ENCODE results near the gene PIK3C3. TPM values are rescaled to one million over a fixed set of nuclear protein-coding genes. Genes with fewer than 3 reads are reported as not detected.

The PIK3C3 gene
- total RNA-seq, 6 experiments from 2014 or later = 15.2 to 27.2 (median 19.6) TPM

DNA sequence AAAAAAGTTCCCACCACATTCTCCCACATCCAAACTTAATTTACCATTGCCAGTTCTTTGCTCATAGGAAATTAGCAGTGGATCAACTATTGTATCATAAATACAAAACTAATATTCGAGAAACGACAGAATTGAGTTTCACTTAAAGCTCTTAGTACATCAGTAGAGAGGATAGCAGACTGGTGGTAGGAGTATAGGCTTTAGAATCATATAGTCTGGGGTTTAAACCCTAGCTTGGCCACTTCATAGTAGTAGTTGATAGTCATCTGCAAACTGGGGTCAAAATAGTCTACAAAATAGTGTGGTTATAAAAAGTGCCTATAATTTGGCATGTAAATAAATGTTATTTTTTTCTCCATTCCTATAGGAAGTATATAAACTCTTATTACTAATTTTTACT is 30.9 kb downstream of the PIK3C3 start:
- H3K4me3 ChIP-seq = no peak overlapping the region
- WGBS (ENCODE audit: insufficient coverage, low coverage, low lambda C conversion rate, missing lambda C conversion rate) = 97% methylated on average over 2 of the region's 2 CpGs
- no peaks in the 10 kb centered on the region for H3K4me1 ChIP-seq
- no peak for TF ChIP-seq POLR2A (IDR thresholded peaks at IDR 0.05)
- TF ChIP-seq, protein P1, sequence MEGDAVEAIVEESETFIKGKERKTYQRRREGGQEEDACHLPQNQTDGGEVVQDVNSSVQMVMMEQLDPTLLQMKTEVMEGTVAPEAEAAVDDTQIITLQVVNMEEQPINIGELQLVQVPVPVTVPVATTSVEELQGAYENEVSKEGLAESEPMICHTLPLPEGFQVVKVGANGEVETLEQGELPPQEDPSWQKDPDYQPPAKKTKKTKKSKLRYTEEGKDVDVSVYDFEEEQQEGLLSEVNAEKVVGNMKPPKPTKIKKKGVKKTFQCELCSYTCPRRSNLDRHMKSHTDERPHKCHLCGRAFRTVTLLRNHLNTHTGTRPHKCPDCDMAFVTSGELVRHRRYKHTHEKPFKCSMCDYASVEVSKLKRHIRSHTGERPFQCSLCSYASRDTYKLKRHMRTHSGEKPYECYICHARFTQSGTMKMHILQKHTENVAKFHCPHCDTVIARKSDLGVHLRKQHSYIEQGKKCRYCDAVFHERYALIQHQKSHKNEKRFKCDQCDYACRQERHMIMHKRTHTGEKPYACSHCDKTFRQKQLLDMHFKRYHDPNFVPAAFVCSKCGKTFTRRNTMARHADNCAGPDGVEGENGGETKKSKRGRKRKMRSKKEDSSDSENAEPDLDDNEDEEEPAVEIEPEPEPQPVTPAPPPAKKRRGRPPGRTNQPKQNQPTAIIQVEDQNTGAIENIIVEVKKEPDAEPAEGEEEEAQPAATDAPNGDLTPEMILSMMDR (IDR thresholded peaks at IDR 0.05) = no peak
- ATAC-seq (no peak), DNase-seq (no peak)
- no peak overlapping the region for H3K27ac ChIP-seq
- H3K27me3 ChIP-seq = no peaks in the 10 kb centered on the region
- H3K9me3 ChIP-seq = no peaks in the 10 kb centered on the region
- intact Hi-C loops (cut with DNase I) = no loop called here
- H3K36me3 ChIP-seq = no peaks in the 10 kb centered on the region

GRCh38 chr18:41989508-41989907 is 34.5 kb downstream of the PIK3C3 start:
- intact Hi-C loops (cut with DNase I) = no loop called here
- no peak overlapping the region for H3K27ac ChIP-seq
- H3K4me3 ChIP-seq = no peak overlapping the region
- TF ChIP-seq, protein P1 (IDR thresholded peaks at IDR 0.05) = no peak
- TF ChIP-seq POLR2A (IDR thresholded peaks at IDR 0.05) = no peak
- DNase-seq (no peak), ATAC-seq (no peak)
- H3K36me3 ChIP-seq = peaks cover 0 to 9% (median 2%) of the 10 kb centered on the region in 4 donors
- no peaks in the 10 kb centered on the region for H3K4me1 ChIP-seq
- WGBS (ENCODE audit: insufficient coverage, low coverage, low lambda C conversion rate, missing lambda C conversion rate) = 88% methylated on average over 5 of the region's 5 CpGs
- no peaks in the 10 kb centered on the region for H3K9me3 ChIP-seq
- H3K27me3 ChIP-seq = no peaks in the 10 kb centered on the region

DNA sequence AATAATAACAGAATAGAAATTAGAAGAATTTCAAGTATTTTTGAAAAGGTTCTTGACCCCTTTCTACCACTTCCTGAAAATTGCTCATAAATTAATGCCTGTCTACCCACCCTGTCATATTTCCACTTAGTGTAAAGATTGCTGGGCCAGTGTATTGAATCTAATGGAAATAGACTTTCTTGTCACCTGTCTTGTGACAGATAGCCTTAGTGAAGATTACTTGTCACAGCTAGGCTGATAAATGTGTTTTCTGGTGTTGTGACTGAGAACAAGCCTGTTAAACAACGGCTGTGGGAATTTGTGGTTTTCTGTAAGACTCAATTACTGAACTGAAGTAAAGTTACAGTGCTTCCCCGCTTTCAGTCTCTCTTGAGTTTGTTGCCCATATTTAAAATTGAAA is 37.0 kb downstream of the PIK3C3 start:
- Histone ChIP-seq H3K9me3 (no peaks in the 10 kb centered on the region), H3K27ac (no peak overlapping the region), H3K4me3 (no peak overlapping the region), H3K4me1 (no peaks in the 10 kb centered on the region), H3K27me3 (no peaks in the 10 kb centered on the region), H3K36me3 (peaks cover 0 to 21% (median 5%) of the 10 kb centered on the region in 4 donors)
- ATAC-seq (no peak), DNase-seq (no peak)
- WGBS (ENCODE audit: insufficient coverage, low coverage, low lambda C conversion rate, missing lambda C conversion rate) = 74% methylated on average over 2 of the region's 2 CpGs
- TF ChIP-seq POLR2A (IDR thresholded peaks at IDR 0.05) = no peak
- TF ChIP-seq, protein P1 (IDR thresholded peaks at IDR 0.05) = no peak
- intact Hi-C loops (cut with DNase I) = no loop called here

GRCh38 chr18:41992703-41993102 is 37.7 kb downstream of the PIK3C3 start:
- intact Hi-C loops (cut with DNase I) = no loop called here

More at GRCh38 chr18:41992703-41993102, 37.7 kb downstream of the PIK3C3 start:
- no peak overlapping the region for H3K27ac ChIP-seq
- H3K36me3 ChIP-seq = peaks cover 0 to 27% (median 6%) of the 10 kb centered on the region in 4 donors
- 68% methylated on average over 4 of the region's 4 CpGs for WGBS (ENCODE audit: insufficient coverage, low coverage, low lambda C conversion rate, missing lambda C conversion rate)
- no peaks in the 10 kb centered on the region for H3K4me1 ChIP-seq
- no peaks in the 10 kb centered on the region for H3K9me3 ChIP-seq
- DNase-seq (no peak), ATAC-seq (no peak)
- no peak for TF ChIP-seq POLR2A (IDR thresholded peaks at IDR 0.05)
- TF ChIP-seq, protein P1 (IDR thresholded peaks at IDR 0.05) = no peak
- H3K4me3 ChIP-seq = no peak overlapping the region
- H3K27me3 ChIP-seq = no peaks in the 10 kb centered on the region

Data from right lobe of liver (tissue), 6 donors.